A673 (cell line): ENCODE results near the gene LRP6. TPM values are rescaled to one million over a fixed set of nuclear protein-coding genes. Genes with fewer than 3 reads are reported as not detected.

Experiments
- BruUV-seq: library from RNA; stranded (reverse); fragments of 400-500 nt; replicated peaks from 2 replicates; lab custom pipeline; 2021; lab: Mats Ljungman, UMichigan
- CTCF ChIA-PET: fragments of 300-600 bp; sonication (Branson Sonifier 250); formaldehyde crosslinking; loops from one replicate; lab custom pipeline; 2022; ENCODE audit warnings: antibody characterized with exemption; lab: Charles Lee
- POLR2A ChIA-PET: fragments of 300-600 bp; sonication (Branson Sonifier 250); formaldehyde crosslinking; loops from one replicate; lab custom pipeline; 2022; ENCODE audit warnings: antibody characterized with exemption; ENCODE audit not compliant: low non-redundant PET; lab: Charles Lee
- DNase-seq: peaks from one replicate; pipeline ENCODE4 v3.0.0-alpha.2; 2015; ENCODE audit warnings: low spot score
- H3K27ac ChIP-seq: fragments of 200-600 bp; sonication (generic); 2 replicates; pipeline ENCODE4 v1.5.1; 2016; ENCODE audit warnings: mixed run types, low read depth, mild to moderate bottlenecking, mixed read lengths, antibody characterized with exemption, low read length; ENCODE audit not compliant: poor library complexity, severe bottlenecking
- H3K27me3 ChIP-seq: fragments of 200-600 bp; sonication (generic); replicated peaks from 2 replicates; pipeline ENCODE4 v1.6.1; 2017; ENCODE audit warnings: mixed run types, low read depth, mild to moderate bottlenecking, mixed read lengths, antibody characterized with exemption, low read length; ENCODE audit not compliant: insufficient read depth, poor library complexity
- H3K36me3 ChIP-seq: fragments of 200-600 bp; sonication (generic); 2 replicates; pipeline ENCODE4 v1.6.1; 2016; ENCODE audit warnings: mixed run types, mild to moderate bottlenecking, mixed read lengths, antibody characterized with exemption, low read length; ENCODE audit not compliant: insufficient read depth, poor library complexity, severe bottlenecking
- H3K4me1 ChIP-seq: fragments of 200-600 bp; sonication (generic); 2 replicates; pipeline ENCODE4 v1.6.1; 2017; ENCODE audit warnings: mixed run types, mild to moderate bottlenecking, mixed read lengths, antibody characterized with exemption, low read length; ENCODE audit not compliant: insufficient read depth, poor library complexity, severe bottlenecking
- H3K4me3 ChIP-seq: fragments of 200-600 bp; sonication (generic); 2 replicates; pipeline ENCODE4 v1.5.1; 2016; ENCODE audit warnings: low read depth, mixed run types, mild to moderate bottlenecking, mixed read lengths, low read length; ENCODE audit not compliant: poor library complexity, severe bottlenecking
- H3K9me3 ChIP-seq: fragments of 200-600 bp; sonication (generic); 2 replicates; pipeline ENCODE4 v1.6.1; 2016; ENCODE audit warnings: mixed run types, low read depth, mild to moderate bottlenecking, mixed read lengths, antibody characterized with exemption, low read length; ENCODE audit not compliant: poor library complexity, severe bottlenecking
- EZH2 ChIP-seq: fragments of 200-600 bp; sonication (generic); IDR thresholded peaks from 2 replicates; pipeline ENCODE4 v1.6.1; 2017; ENCODE audit warnings: borderline replicate concordance, low read depth, mild to moderate bottlenecking, mixed read lengths, antibody characterized with exemption, low read length; ENCODE audit not compliant: poor library complexity, severe bottlenecking
- intact Hi-C: fragments of 100-400 bp; cut with micrococcal nuclease; formaldehyde crosslinking; loops from one replicate; pipeline ENCODE4 v1.10.0; 2022; ENCODE audit not compliant: unreplicated experiment
- total RNA-seq: library from RNA; stranded (reverse); gene quantifications from 2 replicates; pipeline ENCODE4 v1.2.3, GENCODE V29; 2021
- TF ChIP-seq, protein P1 (sequence below): fragments of 300-800, 200-600 bp; sonication (generic); conservative IDR thresholded peaks from 2 replicates; pipeline ENCODE4 v1.5.1; 2017; ENCODE audit warnings: low read depth, mild to moderate bottlenecking, antibody characterized with exemption, low read length, moderate library complexity, mixed read lengths

The LRP6 gene
- total RNA-seq, 1 experiment from 2014 or later, result 97.4 TPM

DNA sequence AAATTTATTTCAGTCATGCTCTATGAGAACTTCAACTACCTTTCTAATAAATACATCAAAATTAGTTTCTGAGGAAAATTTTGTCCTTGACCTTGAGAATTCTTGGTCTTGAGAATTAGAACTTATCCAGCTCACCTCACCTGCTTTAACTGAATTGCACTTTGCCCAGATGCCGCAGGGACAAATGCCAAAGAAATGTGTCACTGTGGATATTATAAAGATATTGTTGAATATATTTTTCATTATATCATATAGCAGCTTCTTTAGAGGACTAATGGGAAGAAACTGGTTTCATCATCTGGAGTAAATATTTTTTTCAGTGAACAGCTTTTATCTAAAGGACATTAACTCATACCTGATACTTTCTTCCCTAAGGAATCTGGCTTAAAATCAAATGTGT is 54.1 kb downstream of the LRP6 start:
- intact Hi-C loops, result no loop called here
- Histone ChIP-seq H3K4me1 (peaks cover 90% of the 10 kb centered on the region), H3K36me3 (no peaks in the 10 kb centered on the region), H3K9me3 (no peaks in the 10 kb centered on the region), H3K27ac (no peak overlapping the region), H3K4me3 (no peak overlapping the region), H3K27me3 (no peaks in the 10 kb centered on the region)
- TF ChIP-seq, protein P1, sequence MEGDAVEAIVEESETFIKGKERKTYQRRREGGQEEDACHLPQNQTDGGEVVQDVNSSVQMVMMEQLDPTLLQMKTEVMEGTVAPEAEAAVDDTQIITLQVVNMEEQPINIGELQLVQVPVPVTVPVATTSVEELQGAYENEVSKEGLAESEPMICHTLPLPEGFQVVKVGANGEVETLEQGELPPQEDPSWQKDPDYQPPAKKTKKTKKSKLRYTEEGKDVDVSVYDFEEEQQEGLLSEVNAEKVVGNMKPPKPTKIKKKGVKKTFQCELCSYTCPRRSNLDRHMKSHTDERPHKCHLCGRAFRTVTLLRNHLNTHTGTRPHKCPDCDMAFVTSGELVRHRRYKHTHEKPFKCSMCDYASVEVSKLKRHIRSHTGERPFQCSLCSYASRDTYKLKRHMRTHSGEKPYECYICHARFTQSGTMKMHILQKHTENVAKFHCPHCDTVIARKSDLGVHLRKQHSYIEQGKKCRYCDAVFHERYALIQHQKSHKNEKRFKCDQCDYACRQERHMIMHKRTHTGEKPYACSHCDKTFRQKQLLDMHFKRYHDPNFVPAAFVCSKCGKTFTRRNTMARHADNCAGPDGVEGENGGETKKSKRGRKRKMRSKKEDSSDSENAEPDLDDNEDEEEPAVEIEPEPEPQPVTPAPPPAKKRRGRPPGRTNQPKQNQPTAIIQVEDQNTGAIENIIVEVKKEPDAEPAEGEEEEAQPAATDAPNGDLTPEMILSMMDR, result no peak
- no peak for TF ChIP-seq EZH2
- POLR2A ChIA-PET, result no interaction called here
- no peak for DNase-seq
- BruUV-seq, result no TSS peak
- CTCF ChIA-PET, result no interaction called here

DNA sequence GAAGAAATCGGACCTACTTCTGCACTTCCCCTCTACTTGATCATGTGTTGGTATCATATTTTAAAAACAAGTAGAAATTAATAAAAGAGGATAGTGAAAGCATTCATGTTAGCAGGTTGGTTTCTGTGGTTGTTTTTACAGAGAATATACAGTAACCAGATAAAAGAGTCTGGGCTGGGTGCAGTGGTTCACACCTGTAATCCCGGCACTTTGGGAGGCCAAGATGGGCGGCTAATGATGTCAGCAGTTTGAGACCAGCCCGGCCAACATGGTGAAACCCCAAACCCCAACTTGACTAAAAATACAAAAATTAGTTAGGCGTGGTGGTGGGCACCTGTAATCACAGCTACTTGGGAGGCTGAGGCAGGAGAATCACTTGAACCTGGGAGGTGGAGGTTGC is 55.9 kb downstream of the LRP6 start:
- no peaks in the 10 kb centered on the region for H3K36me3 ChIP-seq
- no peaks in the 10 kb centered on the region for H3K27me3 ChIP-seq
- no TSS peak for BruUV-seq
- H3K9me3 ChIP-seq, result no peaks in the 10 kb centered on the region
- POLR2A ChIA-PET, result no interaction called here
- H3K4me1 ChIP-seq, result peaks cover 77% of the 10 kb centered on the region
- CTCF ChIA-PET, result no interaction called here
- H3K4me3 ChIP-seq, result no peak overlapping the region
- TF ChIP-seq, protein P1, result no peak
- no peak for TF ChIP-seq EZH2
- no peak for DNase-seq
- intact Hi-C loops, result no loop called here
- peak overlapping the region; percentile 48 for H3K27ac ChIP-seq

DNA sequence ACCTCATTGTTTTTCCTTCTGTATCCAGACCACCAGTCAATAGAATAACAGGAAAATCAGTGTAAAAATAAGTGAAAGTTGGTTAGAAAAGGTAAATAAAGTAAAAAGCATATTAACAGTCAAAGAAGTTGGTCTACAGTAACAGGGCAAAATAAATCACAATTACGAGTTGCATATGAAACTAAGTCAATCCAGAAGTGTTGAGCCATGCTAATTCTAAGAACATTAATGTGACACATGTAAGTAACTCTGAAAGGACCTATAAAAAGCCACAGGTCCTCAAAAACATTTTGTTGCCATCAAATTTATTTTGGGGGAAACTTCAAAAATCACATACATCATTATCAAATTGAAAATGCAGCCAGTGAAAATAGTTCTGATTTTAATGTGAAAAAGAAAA is 56.4 kb downstream of the LRP6 start:
- TF ChIP-seq, protein P1, result no peak
- H3K27ac ChIP-seq, result peak overlapping the region; percentile 48
- no TSS peak for BruUV-seq
- H3K4me3 ChIP-seq, result no peak overlapping the region
- H3K36me3 ChIP-seq, result no peaks in the 10 kb centered on the region
- intact Hi-C loops, result no loop called here
- ChIA-PET CTCF (no interaction called here), POLR2A (no interaction called here)
- peaks cover 76% of the 10 kb centered on the region for H3K4me1 ChIP-seq
- no peak for DNase-seq
- H3K9me3 ChIP-seq, result no peaks in the 10 kb centered on the region
- H3K27me3 ChIP-seq, result no peaks in the 10 kb centered on the region
